Loucy (cell line): Measurements from ENCODE around the gene CCNI.

Experiments
- H2AFZ ChIP-seq: fragments of 200-600 bp; sonication (generic); 2 replicates; pipeline ENCODE4 v1.6.0; 2016; ENCODE audit warnings: antibody characterized with exemption, mild to moderate bottlenecking, low read length, moderate library complexity
- H3F3A ChIP-seq: fragments of 200-600 bp; 2 replicates; pipeline ENCODE4 v1.6.0; 2016; ENCODE audit warnings: antibody characterized with exemption, low read depth, mild to moderate bottlenecking
- H3K27me3 ChIP-seq: fragments of 200-600 bp; sonication (generic); 2 replicates; pipeline ENCODE4 v1.6.1; 2014; ENCODE audit warnings: low read length, mild to moderate bottlenecking; ENCODE audit not compliant: insufficient read depth, poor library complexity, severe bottlenecking
- H3K36me3 ChIP-seq: fragments of 200-600 bp; sonication (generic); 2 replicates; pipeline ENCODE4 v1.6.1; 2016; ENCODE audit warnings: low read length; ENCODE audit not compliant: insufficient read depth
- H3K4me1 ChIP-seq: fragments of 200-600 bp; sonication (generic); 2 replicates; pipeline ENCODE4 v1.5.1; 2014; ENCODE audit warnings: low read length, mild to moderate bottlenecking; ENCODE audit not compliant: insufficient read depth, poor library complexity, severe bottlenecking
- H3K4me2 ChIP-seq: fragments of 200-600 bp; sonication (generic); 2 replicates; pipeline ENCODE4 v1.6.0; 2014; ENCODE audit warnings: antibody characterized with exemption, low read length, low read depth, mild to moderate bottlenecking; ENCODE audit not compliant: poor library complexity, severe bottlenecking
- H3K4me3 ChIP-seq: fragments of 200-600 bp; sonication (generic); 2 replicates; pipeline ENCODE4 v1.5.1; 2014; ENCODE audit warnings: low read length, mild to moderate bottlenecking, mixed read lengths; ENCODE audit not compliant: poor library complexity, severe bottlenecking
- H3K79me2 ChIP-seq: fragments of 200-600 bp; sonication (generic); 2 replicates; pipeline ENCODE4 v1.6.1; 2014; ENCODE audit warnings: low read length; ENCODE audit not compliant: insufficient read depth
- H3K9ac ChIP-seq: fragments of 200-600 bp; sonication (generic); 2 replicates; pipeline ENCODE4 v1.6.0; 2014; ENCODE audit warnings: mild to moderate bottlenecking, low read depth, low read length, moderate library complexity; ENCODE audit not compliant: poor library complexity, severe bottlenecking
- H3K9me2 ChIP-seq: fragments of 200-600 bp; sonication (generic); replicated peaks from 2 replicates; pipeline ENCODE4 v1.6.1; 2016; ENCODE audit warnings: low read depth, low read length, mixed read lengths
- H3K9me3 ChIP-seq: fragments of 200-600 bp; sonication (generic); 2 replicates; pipeline ENCODE4 v1.6.1; 2014; ENCODE audit warnings: mild to moderate bottlenecking, antibody characterized with exemption, low read length, low read depth; ENCODE audit not compliant: insufficient read depth
- H4K20me1 ChIP-seq: fragments of 200-600 bp; sonication (generic); 2 replicates; pipeline ENCODE4 v1.6.0; 2014; ENCODE audit warnings: antibody characterized with exemption, low read length, mild to moderate bottlenecking; ENCODE audit not compliant: insufficient read depth, poor library complexity, severe bottlenecking
- CTCF ChIP-seq: fragments of 200-600 bp; sonication (generic); conservative IDR thresholded peaks from 2 replicates; pipeline ENCODE4 v1.5.1; 2014; ENCODE audit warnings: mild to moderate bottlenecking, antibody characterized with exemption, low read length
- EZH2phosphoT487 ChIP-seq: fragments of 200-600 bp; IDR thresholded peaks from 2 replicates; pipeline ENCODE4 v1.6.1; 2018; ENCODE audit warnings: antibody characterized with exemption, mild to moderate bottlenecking, moderate library complexity, borderline replicate concordance

The CCNI gene

GRCh38 chr4:77122656-77123055 is 46.9 kb upstream of the CCNI start:
- Histone ChIP-seq H3K4me1 (peaks cover 21% of the 10 kb centered on the region), H2AFZ (no peak overlapping the region), H3F3A (peaks cover 8% of the 10 kb centered on the region), H3K4me3 (no peak overlapping the region), H3K36me3 (no peaks in the 10 kb centered on the region), H3K4me2 (no peak overlapping the region), H3K79me2 (no peaks in the 10 kb centered on the region), H3K9ac (no peak overlapping the region), H3K9me2 (no peaks in the 10 kb centered on the region), H3K9me3 (no peaks in the 10 kb centered on the region), H4K20me1 (no peaks in the 10 kb centered on the region), H3K27me3 (no peaks in the 10 kb centered on the region)
- no peak for TF ChIP-seq CTCF
- no peak for TF ChIP-seq EZH2phosphoT487

GRCh38 chr4:77121736-77122240 is 46.0 kb upstream of the CCNI start:
- Histone ChIP-seq H3K9ac (no peak overlapping the region), H3K4me3 (no peak overlapping the region), H3K4me1 (peaks cover 12% of the 10 kb centered on the region), H3K79me2 (no peaks in the 10 kb centered on the region), H3K9me3 (no peaks in the 10 kb centered on the region), H3K36me3 (no peaks in the 10 kb centered on the region), H3K4me2 (no peak overlapping the region), H3K9me2 (no peaks in the 10 kb centered on the region), H3K27me3 (no peaks in the 10 kb centered on the region), H4K20me1 (no peaks in the 10 kb centered on the region), H3F3A (no peaks in the 10 kb centered on the region), H2AFZ (no peak overlapping the region)
- no peak for TF ChIP-seq EZH2phosphoT487
- TF ChIP-seq CTCF = no peak

GRCh38 chr4:77120886-77121508 is 45.2 kb upstream of the CCNI start:
- H3K9me3 ChIP-seq = no peaks in the 10 kb centered on the region
- H3K9ac ChIP-seq = no peak overlapping the region
- H4K20me1 ChIP-seq = no peaks in the 10 kb centered on the region
- H2AFZ ChIP-seq = 0 out of 2 replicates have a peak overlapping the region, but pooled peaks have one; percentile 4
- no peaks in the 10 kb centered on the region for H3K27me3 ChIP-seq
- TF ChIP-seq CTCF (peak; percentile 46), EZH2phosphoT487 (no peak)
- H3K9me2 ChIP-seq = no peaks in the 10 kb centered on the region
- peaks cover 6% of the 10 kb centered on the region for H3K4me1 ChIP-seq
- H3K36me3 ChIP-seq = no peaks in the 10 kb centered on the region
- no peak overlapping the region for H3K4me3 ChIP-seq
- no peaks in the 10 kb centered on the region for H3F3A ChIP-seq
- H3K4me2 ChIP-seq = no peak overlapping the region
- H3K79me2 ChIP-seq = no peaks in the 10 kb centered on the region
